ENCODE data around the gene TSPAN18. TPM values are rescaled to one million over a fixed set of nuclear protein-coding genes. Genes with fewer than 3 reads are reported as not detected.

TSPAN18 gene
- total RNA-seq, 1 donor from 2014 or later = 2.8 TPM

DNA sequence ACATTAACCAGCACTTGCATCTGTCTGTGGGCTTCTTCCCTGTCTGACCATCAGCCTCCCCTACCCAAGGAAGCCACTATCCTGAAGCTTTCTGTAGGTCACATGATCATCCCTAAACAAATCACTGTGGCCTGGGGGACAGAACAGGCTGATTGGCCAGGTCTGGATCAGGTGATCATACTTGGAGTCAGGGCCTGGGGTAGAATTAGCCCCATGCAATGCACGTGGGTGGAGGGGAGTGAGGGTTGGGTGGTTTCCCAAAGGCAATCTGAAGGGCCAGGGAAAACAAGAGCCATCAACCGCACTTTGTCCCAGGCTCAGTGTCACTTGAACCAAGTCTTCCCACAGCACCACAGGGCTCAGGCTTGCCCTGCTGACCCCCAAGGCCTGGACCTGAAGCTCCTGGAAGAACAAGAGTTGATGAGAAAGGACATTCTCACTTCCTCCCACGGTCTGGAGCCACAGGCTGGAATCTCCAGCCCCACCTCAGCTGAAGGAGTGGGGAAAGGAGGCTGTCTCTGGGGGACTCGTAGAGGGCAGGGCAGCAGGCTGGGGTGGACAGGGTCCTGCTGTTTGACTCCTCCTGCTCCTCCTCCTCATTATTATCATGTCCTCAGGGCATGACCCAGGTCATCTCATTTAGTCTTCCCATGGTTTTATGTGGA, 31.5 kb upstream of the TSPAN18 start:
- TF ChIP-seq CTCF (IDR thresholded peaks at IDR 0.05) = no peak
- Mint-ChIP-seq H3K9me3 (no peaks in the 10 kb centered on the region), H3K27ac (no peak overlapping the region), H3K27me3 (peaks cover 8% of the 10 kb centered on the region), H3K36me3 (ENCODE audit: low read depth) (no peaks in the 10 kb centered on the region), H3K4me3 (no peak overlapping the region), H3K4me1 (peaks cover 3% of the 10 kb centered on the region)
- DNase-seq (no peak), ATAC-seq (ENCODE audit: low read depth) (no peak)
- CTCF ChIA-PET = no interaction called here
- POLR2A ChIA-PET = no interaction called here
- intact Hi-C loops (cut with micrococcal nuclease) = no loop called here

DNA sequence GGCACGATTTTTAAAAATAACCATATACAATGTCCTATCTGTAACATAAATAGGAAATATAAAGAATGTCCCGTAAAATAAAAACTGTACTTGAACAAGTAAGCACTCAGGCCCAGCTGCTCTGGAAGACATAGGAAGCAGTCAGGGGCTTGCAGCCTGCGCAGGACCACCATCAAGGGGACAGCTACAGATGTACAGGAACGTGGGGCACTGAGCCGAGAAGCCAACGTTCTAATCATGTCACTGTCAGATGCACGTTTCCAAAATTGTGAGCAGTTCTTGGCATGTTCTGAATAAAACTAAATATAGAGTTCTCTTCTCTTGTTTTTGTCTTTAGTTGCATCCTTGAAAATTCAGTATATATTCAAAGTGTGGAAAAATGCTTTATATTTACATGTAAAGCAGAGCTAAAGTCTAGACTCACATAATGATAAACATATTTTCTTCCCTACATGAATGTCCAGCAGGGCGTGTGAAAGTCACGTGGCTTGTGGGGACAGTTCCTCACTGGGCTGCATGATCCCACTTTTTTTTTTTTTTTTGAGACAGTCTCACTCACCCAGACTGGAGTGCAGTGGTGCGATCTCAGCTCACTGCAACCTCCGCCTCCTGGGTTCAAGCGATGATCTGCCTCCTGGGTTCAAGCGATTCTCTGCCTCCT, 28.4 kb upstream of the TSPAN18 start:
- Mint-ChIP-seq H3K4me1 (peaks cover 3% of the 10 kb centered on the region), H3K9me3 (no peaks in the 10 kb centered on the region), H3K36me3 (ENCODE audit: low read depth) (no peaks in the 10 kb centered on the region), H3K27ac (no peak overlapping the region), H3K4me3 (no peak overlapping the region), H3K27me3 (peaks cover 25% of the 10 kb centered on the region)
- ChIA-PET POLR2A (no interaction called here), CTCF (no interaction called here)
- ATAC-seq (ENCODE audit: low read depth) (no peak), DNase-seq (no peak)
- intact Hi-C loops (cut with micrococcal nuclease) = no loop called here
- no peak for TF ChIP-seq CTCF (IDR thresholded peaks at IDR 0.05)

- POLR2A ChIA-PET = no interaction called here
- no peak for TF ChIP-seq CTCF (IDR thresholded peaks at IDR 0.05)
- intact Hi-C loops (cut with micrococcal nuclease) = no loop called here
- H3K4me3 Mint-ChIP-seq = no peak overlapping the region
- ATAC-seq (ENCODE audit: low read depth) (no peak), DNase-seq (no peak)
- H3K36me3 Mint-ChIP-seq (ENCODE audit: low read depth) = peaks cover 2% of the 10 kb centered on the region
- H3K27me3 Mint-ChIP-seq = peaks cover 25% of the 10 kb centered on the region
- CTCF ChIA-PET = no interaction called here
- no peaks in the 10 kb centered on the region for H3K4me1 Mint-ChIP-seq
- peaks cover 6% of the 10 kb centered on the region for H3K9me3 Mint-ChIP-seq
- no peak overlapping the region for H3K27ac Mint-ChIP-seq
Measured at GRCh38 chr11:44699497-44700408, 27.0 kb upstream of the TSPAN18 start.

DNA sequence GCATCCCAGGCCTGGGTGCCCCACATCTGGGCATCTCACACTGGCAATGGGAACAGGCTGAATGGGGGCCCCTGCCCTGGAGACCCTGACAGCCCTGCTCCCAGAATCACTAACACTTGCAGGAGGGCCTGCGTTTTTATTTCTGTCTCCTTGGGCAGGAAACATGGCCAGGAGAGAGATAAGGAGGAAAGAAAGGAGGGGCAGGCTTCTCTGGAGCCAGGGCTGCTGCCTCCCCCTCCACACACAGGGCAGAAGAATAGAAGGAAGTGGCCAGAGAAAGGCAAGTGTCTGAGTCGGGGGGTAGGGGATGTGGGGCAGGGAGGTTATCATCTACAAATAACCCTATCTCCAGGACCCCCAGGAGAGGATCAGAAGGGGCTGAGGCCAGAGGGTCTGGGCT, 25.5 kb upstream of the TSPAN18 start:
- Mint-ChIP-seq H3K4me1 (no peaks in the 10 kb centered on the region), H3K27ac (no peak overlapping the region), H3K36me3 (ENCODE audit: low read depth) (peaks cover 2% of the 10 kb centered on the region), H3K27me3 (peaks cover 25% of the 10 kb centered on the region), H3K4me3 (no peak overlapping the region), H3K9me3 (peaks cover 6% of the 10 kb centered on the region)
- TF ChIP-seq CTCF (IDR thresholded peaks at IDR 0.05) = no peak
- no peak for DNase-seq
- no peak for ATAC-seq (ENCODE audit: low read depth)
- ChIA-PET POLR2A (no interaction called here), CTCF (no interaction called here)
- intact Hi-C loops (cut with micrococcal nuclease) = no loop called here

- peaks cover 2% of the 10 kb centered on the region for H3K36me3 Mint-ChIP-seq (ENCODE audit: low read depth)
- CTCF ChIA-PET = no interaction called here
- TF ChIP-seq CTCF (IDR thresholded peaks at IDR 0.05) = no peak
- H3K27ac Mint-ChIP-seq = no peak overlapping the region
- ATAC-seq (ENCODE audit: low read depth) (no peak), DNase-seq (no peak)
- POLR2A ChIA-PET = no interaction called here
- no peaks in the 10 kb centered on the region for H3K4me1 Mint-ChIP-seq
- H3K9me3 Mint-ChIP-seq = peaks cover 10% of the 10 kb centered on the region
- peaks cover 25% of the 10 kb centered on the region for H3K27me3 Mint-ChIP-seq
- no peak overlapping the region for H3K4me3 Mint-ChIP-seq
- intact Hi-C loops (cut with micrococcal nuclease) = no loop called here
Measured at GRCh38 chr11:44702889-44703288, 23.9 kb upstream of the TSPAN18 start.
